CD4-positive, CD25-positive, alpha-beta regulatory T cell (primary cell): ENCODE measurements around the gene KAT2B. TPM values are rescaled to one million over a fixed set of nuclear protein-coding genes. Genes with fewer than 3 reads are reported as not detected.
"Not testable (repeated sequence)": the region's sequence is repeated elsewhere in the genome, so short reads cannot be mapped to it uniquely, and the experiment has no call there.

Source experiments
- ATAC-seq, 2 donors: fragments of 150-1000 bp; cut with Tn5 transposase; one replicate each; pipeline ENCODE4 v1.10.0; 2021; ENCODE audit warnings: low read depth in 2 of 2, moderate number of reproducible peaks in 2 of 2, moderate library complexity in 1 of 2
- DNase-seq, 3 donors: peaks; one replicate each; pipeline versions ENCODE4 v3.0.0 to v3.0.0-alpha.2; 2012 to 2022; ENCODE audit warnings: mixed read lengths in 1 of 3
- H3K27ac ChIP-seq: one replicate; pipeline ENCODE4 v1.7.0; 2013; ENCODE audit warnings: mild to moderate bottlenecking, low read length; ENCODE audit not compliant: insufficient read depth, poor library complexity, severe bottlenecking
- H3K27me3 ChIP-seq: one replicate; pipeline ENCODE4 v1.7.0; 2013; ENCODE audit warnings: low read length; ENCODE audit not compliant: control insufficient read depth, insufficient read depth
- H3K36me3 ChIP-seq: one replicate; pipeline ENCODE4 v1.7.0; 2013; ENCODE audit warnings: mild to moderate bottlenecking, low read length, moderate library complexity; ENCODE audit not compliant: control insufficient read depth, insufficient read depth
- H3K4me1 ChIP-seq: 2 replicates; pipeline ENCODE4 v1.7.0; 2013; ENCODE audit warnings: mild to moderate bottlenecking, low read length; ENCODE audit not compliant: insufficient read depth, control insufficient read depth, poor library complexity, severe bottlenecking
- H3K4me3 ChIP-seq: one replicate; pipeline ENCODE4 v1.7.0; 2013; ENCODE audit warnings: low read depth, mild to moderate bottlenecking, low read length, moderate library complexity
- H3K9me3 ChIP-seq, 2 experiments: 1 replicate in 1 of 2; 2 replicates in 1 of 2; pipeline ENCODE4 v1.7.0; 2013; ENCODE audit warnings: low read length in 2 of 2, mild to moderate bottlenecking in 1 of 2, moderate library complexity in 1 of 2; ENCODE audit not compliant: control insufficient read depth in 2 of 2
- H3K27ac Mint-ChIP-seq, 3 donors: one replicate each; pipeline ENCODE4 v1.8.0; 2020 to 2022; ENCODE audit warnings: mild to moderate bottlenecking in 3 of 3, mixed read lengths in 3 of 3, moderate library complexity in 2 of 3
- H3K27me3 Mint-ChIP-seq: one replicate; pipeline ENCODE4 v1.8.0; 2022; ENCODE audit warnings: mild to moderate bottlenecking, mixed read lengths
- H3K36me3 Mint-ChIP-seq: one replicate; pipeline ENCODE4 v1.8.0; 2020; ENCODE audit warnings: mixed read lengths
- H3K4me1 Mint-ChIP-seq, 4 donors: one replicate each; pipeline ENCODE4 v1.8.0; 2020 to 2022; ENCODE audit warnings: mixed read lengths in 4 of 4, mild to moderate bottlenecking in 1 of 4
- H3K4me3 Mint-ChIP-seq, 4 donors: one replicate each; pipeline ENCODE4 v1.8.0; 2020 to 2022; ENCODE audit warnings: mild to moderate bottlenecking in 4 of 4, mixed read lengths in 4 of 4, moderate library complexity in 3 of 4
- H3K9me3 Mint-ChIP-seq, 7 donors: one replicate each; pipeline ENCODE4 v1.8.0; 2020 to 2022; ENCODE audit warnings: mixed read lengths in 7 of 7, mild to moderate bottlenecking in 3 of 7, moderate library complexity in 2 of 7
- polyA plus RNA-seq, 4 donors: library from polyadenylated mRNA; unstranded; fragments of 300-500 nt; fragmentation: Illumina TruSeq; gene quantifications; one replicate each; pipeline ENCODE4 v1.2.3, GENCODE V29; 2021
- total RNA-seq: library from RNA; stranded (reverse); gene quantifications from one replicate; pipeline ENCODE4 v1.2.3, GENCODE V29; 2022

KAT2B gene
- total and polyA plus RNA-seq, 5 donors from 2014 or later: 5.7 to 185 (median 8.7) TPM

DNA sequence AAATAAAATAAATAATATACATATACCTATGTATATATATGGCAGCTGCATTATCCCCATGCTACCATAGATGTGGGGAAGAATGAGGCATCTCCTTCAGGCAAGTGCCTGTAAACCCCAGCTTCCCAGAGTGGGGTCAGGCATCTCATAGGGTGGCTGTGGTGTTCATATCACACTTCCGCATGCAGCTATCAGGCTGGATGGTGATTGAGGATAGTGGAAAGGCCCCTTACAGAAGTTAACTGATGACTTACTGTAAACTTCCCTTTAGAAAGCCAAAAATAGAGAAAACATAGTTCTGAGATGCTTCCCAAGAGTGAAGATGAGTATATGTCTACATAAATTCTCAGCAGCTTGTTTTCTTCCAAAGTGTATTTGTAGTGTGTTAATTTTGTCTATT is 24.7 kb upstream of the KAT2B start:
- no peaks in the 10 kb centered on the region for H3K27me3 ChIP-seq
- H3K4me3 ChIP-seq: no peak overlapping the region
- H3K36me3 ChIP-seq: no peaks in the 10 kb centered on the region
- no peak for DNase-seq
- H3K4me1 Mint-ChIP-seq: no peaks in the 10 kb centered on the region
- no peak overlapping the region for H3K27ac ChIP-seq
- no peaks in the 10 kb centered on the region for H3K9me3 ChIP-seq
- no peak overlapping the region for H3K4me3 Mint-ChIP-seq
- no peaks in the 10 kb centered on the region for H3K4me1 ChIP-seq
- H3K27ac Mint-ChIP-seq: no peak overlapping the region
- no peaks in the 10 kb centered on the region for H3K36me3 Mint-ChIP-seq
- no peaks in the 10 kb centered on the region for H3K27me3 Mint-ChIP-seq
- H3K9me3 Mint-ChIP-seq: peaks cover 0 to 3% (median 0%) of the 10 kb centered on the region in 7 donors
- ATAC-seq: no peak

DNA sequence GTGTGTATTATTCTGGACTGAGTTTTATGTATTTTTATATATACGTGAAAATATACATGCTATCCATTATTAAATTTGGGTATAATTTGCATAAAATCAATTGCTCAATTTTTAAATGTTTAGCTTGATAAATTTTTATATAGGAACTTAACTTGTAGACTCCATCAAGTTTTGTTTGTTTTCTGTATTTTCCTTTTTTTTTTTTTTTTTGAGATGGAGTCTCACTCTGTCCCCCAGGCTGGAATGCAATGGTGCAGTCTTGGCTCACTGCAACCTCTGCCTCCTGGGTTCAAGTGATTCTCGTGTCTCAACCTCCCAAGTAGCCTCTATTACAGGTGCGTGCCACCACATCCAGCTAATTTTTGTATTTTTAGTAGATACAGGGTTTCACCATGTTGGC is 24.2 kb upstream of the KAT2B start:
- not testable (repeated sequence) for H3K4me3 Mint-ChIP-seq, H3K4me1 ChIP-seq, H3K27ac ChIP-seq, H3K36me3 Mint-ChIP-seq, H3K4me3 ChIP-seq, ATAC-seq, H3K4me1 Mint-ChIP-seq, H3K9me3 ChIP-seq, H3K36me3 ChIP-seq, H3K27me3 Mint-ChIP-seq, H3K9me3 Mint-ChIP-seq, H3K27me3 ChIP-seq, H3K27ac Mint-ChIP-seq, DNase-seq

DNA sequence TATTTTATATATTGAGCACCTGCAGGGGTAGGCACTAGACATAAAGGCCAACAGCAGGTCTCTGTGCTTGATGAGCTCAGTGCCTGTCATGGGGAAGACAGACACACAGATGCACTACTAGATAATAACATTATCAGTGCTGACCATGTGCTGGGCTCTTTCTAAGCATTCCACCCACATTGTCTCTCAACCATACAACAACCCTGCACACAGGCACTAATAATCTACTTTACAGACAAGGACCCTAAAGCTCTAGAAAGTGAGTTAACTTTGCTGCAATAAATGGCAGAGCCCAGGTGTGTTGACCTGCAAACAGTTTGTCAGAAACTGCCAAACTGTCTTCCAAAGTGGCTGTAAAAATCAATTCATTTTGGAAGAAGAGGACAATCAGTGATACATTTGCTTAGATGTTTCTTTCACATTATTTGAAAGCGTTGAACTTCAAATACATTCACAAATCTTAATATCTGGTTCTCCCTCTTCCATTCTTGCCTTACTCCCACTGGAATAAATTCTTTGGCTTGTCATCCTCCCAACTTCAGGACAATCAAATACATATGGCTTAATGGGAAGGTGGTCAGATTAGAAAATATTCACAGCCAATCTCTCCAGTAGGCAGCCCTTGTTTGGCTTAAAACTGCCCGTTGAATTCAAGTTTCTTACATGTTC is 17.2 kb upstream of the KAT2B start:
- no peaks in the 10 kb centered on the region for H3K4me1 ChIP-seq
- H3K9me3 Mint-ChIP-seq: no peaks in the 10 kb centered on the region
- no peaks in the 10 kb centered on the region for H3K9me3 ChIP-seq
- DNase-seq (no peak), ATAC-seq (no peak)
- H3K4me3 Mint-ChIP-seq: no peak overlapping the region
- H3K27ac ChIP-seq: no peak overlapping the region
- no peak overlapping the region for H3K4me3 ChIP-seq
- peaks cover 4% of the 10 kb centered on the region for H3K27me3 Mint-ChIP-seq
- no peaks in the 10 kb centered on the region for H3K27me3 ChIP-seq
- peaks cover 0 to 6% (median 0%) of the 10 kb centered on the region in 4 donors for H3K4me1 Mint-ChIP-seq
- peak overlapping the region in 2 of 3 donors; percentile 71 to 74 for H3K27ac Mint-ChIP-seq
- H3K36me3 ChIP-seq: no peaks in the 10 kb centered on the region
- H3K36me3 Mint-ChIP-seq: no peaks in the 10 kb centered on the region

DNA sequence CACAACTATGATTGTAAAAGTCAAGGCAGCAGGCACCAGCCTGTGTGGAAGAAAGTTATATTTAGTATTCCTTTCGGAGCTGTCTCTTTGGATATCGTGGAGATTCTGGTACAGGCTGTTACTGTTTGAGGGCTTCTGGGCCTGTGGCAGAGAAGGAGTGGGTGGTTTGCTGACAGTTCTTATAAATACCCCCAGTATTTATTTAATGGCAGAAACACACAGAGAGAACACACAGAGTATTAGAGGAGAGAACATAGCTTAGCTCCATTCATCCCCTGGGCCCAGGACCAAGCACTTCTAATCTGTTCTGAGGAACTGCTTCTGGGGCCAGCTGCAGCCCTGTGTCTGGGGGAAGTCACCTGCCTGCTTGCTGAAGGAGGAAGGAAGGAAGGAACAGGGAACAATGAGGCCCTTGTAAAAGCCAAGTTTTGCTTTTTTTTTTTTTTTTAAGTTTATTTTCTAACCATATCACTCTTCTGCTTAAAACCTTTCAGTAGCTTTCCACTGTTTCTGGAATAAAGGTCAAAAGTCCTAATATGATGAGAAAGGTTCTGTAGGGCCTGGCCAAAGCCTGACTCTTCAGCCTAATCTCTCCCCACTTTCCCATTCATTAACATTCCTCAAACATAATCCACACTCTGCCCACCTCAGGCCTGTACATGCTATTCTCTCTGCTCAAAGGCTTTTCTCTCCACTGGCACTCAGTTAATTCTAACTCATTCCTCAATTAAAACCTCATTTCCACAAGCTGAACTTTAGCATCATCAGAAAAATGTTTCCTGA is 16.4 kb upstream of the KAT2B start:
- H3K27ac Mint-ChIP-seq: peak overlapping the region in 2 of 3 donors; percentile 71 to 74
- H3K36me3 Mint-ChIP-seq: no peaks in the 10 kb centered on the region
- H3K9me3 Mint-ChIP-seq: no peaks in the 10 kb centered on the region

DNA sequence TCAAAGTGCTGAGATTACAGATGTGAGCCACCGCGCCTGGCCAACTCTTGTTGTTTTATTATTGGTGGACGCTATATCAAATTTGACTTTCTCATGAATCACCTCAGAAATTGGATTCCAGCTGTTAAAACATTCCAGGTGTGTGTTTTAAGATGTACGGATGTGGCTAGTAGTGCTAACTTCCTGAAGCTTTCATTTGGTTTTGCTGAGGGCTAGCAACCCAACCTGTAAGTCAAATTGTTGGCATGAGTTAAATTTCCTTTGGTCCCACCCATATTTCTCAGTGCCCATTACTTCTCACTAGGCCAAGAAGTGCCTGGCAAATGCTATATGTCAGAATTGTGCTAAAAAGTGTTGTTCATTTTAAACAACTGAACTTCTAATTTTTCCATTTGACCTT is 13.1 kb upstream of the KAT2B start:
- H3K36me3 ChIP-seq: no peaks in the 10 kb centered on the region
- H3K27me3 Mint-ChIP-seq: peaks cover 4% of the 10 kb centered on the region
- no peaks in the 10 kb centered on the region for H3K9me3 Mint-ChIP-seq
- no peaks in the 10 kb centered on the region for H3K9me3 ChIP-seq
- H3K4me1 ChIP-seq: no peaks in the 10 kb centered on the region
- H3K27ac ChIP-seq: no peak overlapping the region
- DNase-seq: no peak
- no peak overlapping the region for H3K27ac Mint-ChIP-seq
- H3K36me3 Mint-ChIP-seq: no peaks in the 10 kb centered on the region
- H3K4me3 Mint-ChIP-seq: no peak overlapping the region
- ATAC-seq: no peak
- peaks cover 0 to 6% (median 0%) of the 10 kb centered on the region in 4 donors for H3K4me1 Mint-ChIP-seq
- H3K27me3 ChIP-seq: no peaks in the 10 kb centered on the region
- H3K4me3 ChIP-seq: no peak overlapping the region

More for the DNA sequence above, 16.4 kb upstream of the KAT2B start:
- H3K4me3 Mint-ChIP-seq: no peak overlapping the region
- Histone ChIP-seq H3K27ac (no peak overlapping the region), H3K4me1 (no peaks in the 10 kb centered on the region), H3K9me3 (no peaks in the 10 kb centered on the region), H3K4me3 (no peak overlapping the region), H3K27me3 (no peaks in the 10 kb centered on the region), H3K36me3 (no peaks in the 10 kb centered on the region)
- ATAC-seq (no peak), DNase-seq (no peak)
- H3K4me1 Mint-ChIP-seq: peaks cover 0 to 6% (median 0%) of the 10 kb centered on the region in 4 donors
- peaks cover 4% of the 10 kb centered on the region for H3K27me3 Mint-ChIP-seq

DNA sequence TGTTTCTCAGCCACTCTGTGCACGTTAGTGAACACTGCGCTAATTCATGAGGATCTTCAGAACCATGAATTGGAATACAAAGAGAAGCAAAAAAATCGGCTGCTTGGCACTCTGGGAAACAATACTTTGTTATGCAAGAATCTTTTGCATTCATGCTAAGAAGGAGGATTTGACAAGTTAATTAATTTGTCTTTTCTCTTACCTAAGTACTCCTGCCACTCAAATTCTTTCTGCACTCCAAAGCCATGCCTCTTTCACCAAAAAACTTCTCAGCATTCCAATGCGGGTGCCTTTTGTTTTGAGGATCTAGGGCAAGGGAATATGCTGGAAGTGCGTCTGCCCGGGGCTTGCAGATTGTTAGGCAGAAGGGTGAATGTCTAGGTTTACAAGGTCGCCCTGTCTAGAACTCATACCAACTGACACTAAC is 11.3 kb upstream of the KAT2B start:
- H3K4me1 ChIP-seq: no peaks in the 10 kb centered on the region
- Mint-ChIP-seq H3K4me3 (no peak overlapping the region), H3K27ac (no peak overlapping the region), H3K27me3 (peaks cover 4% of the 10 kb centered on the region), H3K36me3 (no peaks in the 10 kb centered on the region), H3K9me3 (no peaks in the 10 kb centered on the region), H3K4me1 (no peaks in the 10 kb centered on the region)
- H3K9me3 ChIP-seq: no peaks in the 10 kb centered on the region
- H3K27ac ChIP-seq: no peak overlapping the region
- no peak overlapping the region for H3K4me3 ChIP-seq
- ATAC-seq: no peak
- no peaks in the 10 kb centered on the region for H3K27me3 ChIP-seq
- DNase-seq: no peak
- H3K36me3 ChIP-seq: no peaks in the 10 kb centered on the region

DNA sequence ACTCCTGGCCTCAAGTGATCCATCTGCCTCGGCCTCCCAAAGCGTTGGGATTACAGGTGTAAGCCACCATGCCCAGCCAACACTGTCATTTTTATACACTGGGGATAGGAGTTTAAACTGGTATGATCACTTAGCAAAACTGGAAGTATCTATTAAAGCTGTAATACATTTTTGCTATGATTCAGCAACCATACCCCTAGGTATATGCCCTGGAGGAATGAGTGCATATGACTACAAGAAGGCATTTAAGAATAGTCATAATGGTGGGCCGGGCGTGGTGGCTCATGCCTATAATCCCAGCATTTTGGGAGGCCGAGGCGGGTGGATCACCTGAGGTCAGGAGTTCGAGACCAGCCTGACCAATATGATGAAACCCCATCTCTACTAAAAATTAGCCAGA is 8.3 kb upstream of the KAT2B start:
- H3K27ac Mint-ChIP-seq, H3K9me3 ChIP-seq, H3K4me1 Mint-ChIP-seq, H3K27me3 ChIP-seq, H3K4me3 Mint-ChIP-seq, H3K4me1 ChIP-seq, H3K27me3 Mint-ChIP-seq, DNase-seq, H3K36me3 ChIP-seq, H3K9me3 Mint-ChIP-seq, H3K27ac ChIP-seq, H3K36me3 Mint-ChIP-seq, H3K4me3 ChIP-seq, ATAC-seq: not testable (repeated sequence)

DNA sequence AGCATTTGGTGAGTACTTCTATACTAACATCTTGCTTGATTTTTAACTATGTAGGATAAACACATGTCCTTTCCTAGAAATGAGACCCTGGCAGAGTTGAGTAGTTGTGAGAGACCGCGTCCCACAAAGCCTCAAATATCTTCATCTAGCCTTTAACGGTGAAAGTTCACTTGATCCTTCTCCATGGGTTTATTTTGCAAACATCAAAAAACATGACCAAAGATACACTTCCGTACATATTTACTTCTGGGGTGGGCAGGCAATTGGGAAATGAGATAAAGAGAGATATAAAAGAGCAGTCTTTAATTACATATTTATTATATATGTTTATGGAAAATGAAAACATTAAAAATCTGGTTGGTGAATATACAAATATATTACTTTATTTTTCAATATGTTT is 5.2 kb upstream of the KAT2B start:
- no peaks in the 10 kb centered on the region for H3K9me3 Mint-ChIP-seq
- DNase-seq: no peak
- H3K4me3 Mint-ChIP-seq: no peak overlapping the region

More for the DNA sequence above, 5.2 kb upstream of the KAT2B start:
- H3K4me1 ChIP-seq: peaks cover 13% of the 10 kb centered on the region
- no peaks in the 10 kb centered on the region for H3K27me3 Mint-ChIP-seq
- ATAC-seq: no peak
- peaks cover 9 to 16% (median 14%) of the 10 kb centered on the region in 4 donors for H3K4me1 Mint-ChIP-seq
- H3K27ac ChIP-seq: no peak overlapping the region
- H3K36me3 Mint-ChIP-seq: no peaks in the 10 kb centered on the region
- no peaks in the 10 kb centered on the region for H3K36me3 ChIP-seq
- no peak overlapping the region for H3K4me3 ChIP-seq
- no peaks in the 10 kb centered on the region for H3K27me3 ChIP-seq
- H3K9me3 ChIP-seq: no peaks in the 10 kb centered on the region
- H3K27ac Mint-ChIP-seq: no peak overlapping the region
